Measurements from ENCODE around the gene SEC31B.

GRCh38 chr10:100505164-100505563 is 14.5 kb downstream of the SEC31B start:
- TF ChIP-seq, protein P1, sequence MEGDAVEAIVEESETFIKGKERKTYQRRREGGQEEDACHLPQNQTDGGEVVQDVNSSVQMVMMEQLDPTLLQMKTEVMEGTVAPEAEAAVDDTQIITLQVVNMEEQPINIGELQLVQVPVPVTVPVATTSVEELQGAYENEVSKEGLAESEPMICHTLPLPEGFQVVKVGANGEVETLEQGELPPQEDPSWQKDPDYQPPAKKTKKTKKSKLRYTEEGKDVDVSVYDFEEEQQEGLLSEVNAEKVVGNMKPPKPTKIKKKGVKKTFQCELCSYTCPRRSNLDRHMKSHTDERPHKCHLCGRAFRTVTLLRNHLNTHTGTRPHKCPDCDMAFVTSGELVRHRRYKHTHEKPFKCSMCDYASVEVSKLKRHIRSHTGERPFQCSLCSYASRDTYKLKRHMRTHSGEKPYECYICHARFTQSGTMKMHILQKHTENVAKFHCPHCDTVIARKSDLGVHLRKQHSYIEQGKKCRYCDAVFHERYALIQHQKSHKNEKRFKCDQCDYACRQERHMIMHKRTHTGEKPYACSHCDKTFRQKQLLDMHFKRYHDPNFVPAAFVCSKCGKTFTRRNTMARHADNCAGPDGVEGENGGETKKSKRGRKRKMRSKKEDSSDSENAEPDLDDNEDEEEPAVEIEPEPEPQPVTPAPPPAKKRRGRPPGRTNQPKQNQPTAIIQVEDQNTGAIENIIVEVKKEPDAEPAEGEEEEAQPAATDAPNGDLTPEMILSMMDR (optimal IDR thresholded peaks at IDR 0.05 in 1 of 3, IDR thresholded peaks at IDR 0.05 in 1 of 3, conservative IDR thresholded peaks at IDR 0.05 in 1 of 3; ENCODE audit: extremely low read depth in 1 of 3, insufficient read depth in 2 of 3, low read length in 3 of 3) = no peak
- no peak for TF ChIP-seq EZH2 (IDR thresholded peaks at IDR 0.05; ENCODE audit: low read length)
